ENCODE results near the gene PNPLA1. TPM values are rescaled to one million over a fixed set of nuclear protein-coding genes. Genes with fewer than 3 reads are reported as not detected.

PNPLA1 gene
- total RNA-seq, 1 donor, result under 0.01 TPM

DNA sequence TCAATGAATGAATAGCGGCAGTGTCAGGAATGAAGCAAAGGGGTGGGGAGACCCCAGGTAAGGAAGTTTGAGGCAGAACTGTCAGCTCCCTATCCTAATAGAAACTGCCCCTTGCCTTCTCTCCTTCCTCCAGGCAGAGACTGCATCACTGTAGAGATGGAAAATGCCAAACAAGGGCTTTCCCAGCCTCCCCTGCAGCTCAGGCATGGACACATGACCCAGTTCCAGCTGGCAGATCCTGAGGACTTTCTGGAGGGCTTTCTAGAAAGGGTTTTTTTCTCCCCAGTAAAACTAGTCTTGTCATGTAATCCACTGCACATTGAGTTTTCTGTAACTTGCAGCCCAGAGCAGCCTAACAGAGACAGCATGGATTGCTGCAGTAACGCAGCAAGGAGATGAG is 17.9 kb upstream of the PNPLA1 start:
- H3K4me2 ChIP-seq (ENCODE audit: insufficient read depth, low read length), result no peak overlapping the region
- no peak overlapping the region for H3K4me3 ChIP-seq (ENCODE audit: insufficient read depth, low read length)
- no peaks in the 10 kb centered on the region for H4K20me1 ChIP-seq (ENCODE audit: insufficient read depth, low read length)
- H3K27me3 ChIP-seq (ENCODE audit: insufficient read depth, low read length), result peaks cover 2% of the 10 kb centered on the region
- H3K36me3 ChIP-seq (ENCODE audit: insufficient read depth, low read length), result no peaks in the 10 kb centered on the region
- H3K79me2 ChIP-seq (ENCODE audit: insufficient read depth, low read length), result no peaks in the 10 kb centered on the region
- DNase-seq (ENCODE audit: insufficient read length, low spot score, missing footprints), result no peak
- H3K9me3 ChIP-seq (ENCODE audit: low read depth, low read length), result no peaks in the 10 kb centered on the region
- no peak overlapping the region for H3K27ac ChIP-seq (ENCODE audit: low read depth, low read length)
- no peak overlapping the region for H2AFZ ChIP-seq (ENCODE audit: low read length)
- peaks cover 15% of the 10 kb centered on the region for H3K4me1 ChIP-seq (ENCODE audit: insufficient read depth, low read length)
- no peak for TF ChIP-seq CTCF (IDR thresholded peaks at IDR 0.05; ENCODE audit: extremely low read depth, low read depth, low read length)

DNA sequence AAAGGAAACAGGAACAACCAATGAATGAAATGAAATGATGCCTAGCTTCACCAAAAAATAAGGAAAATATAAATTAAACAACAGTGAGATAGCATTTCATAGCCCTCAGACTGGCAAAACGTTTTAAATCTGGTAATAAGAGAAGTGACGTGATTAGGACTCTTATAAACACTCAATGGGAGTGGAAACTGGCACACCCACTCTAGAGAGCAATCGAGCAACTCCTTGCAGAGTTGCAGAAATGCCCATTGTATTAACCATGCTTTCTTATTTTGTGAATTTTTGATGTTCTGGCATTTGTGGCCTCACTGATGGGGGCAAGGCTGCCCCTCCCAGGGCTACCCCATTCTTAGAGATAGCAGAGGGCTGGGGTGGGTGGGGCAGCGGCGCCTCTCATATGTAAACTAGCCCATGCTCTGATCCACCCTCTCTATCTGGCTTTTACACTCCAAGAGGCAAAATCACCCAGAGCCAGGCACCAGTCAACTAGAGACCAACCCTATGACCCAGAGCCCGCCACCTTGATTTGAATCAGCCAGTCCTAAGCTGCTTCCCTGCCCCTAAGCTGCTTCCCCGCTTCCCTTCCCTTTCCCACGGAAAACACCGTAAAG is 6.4 kb upstream of the PNPLA1 start:
- Histone ChIP-seq H3K36me3 (ENCODE audit: insufficient read depth, low read length) (no peaks in the 10 kb centered on the region), H3K4me2 (ENCODE audit: insufficient read depth, low read length) (no peak overlapping the region), H4K20me1 (ENCODE audit: insufficient read depth, low read length) (no peaks in the 10 kb centered on the region), H3K4me1 (ENCODE audit: insufficient read depth, low read length) (no peaks in the 10 kb centered on the region), H3K27ac (ENCODE audit: low read depth, low read length) (no peak overlapping the region), H3K27me3 (ENCODE audit: insufficient read depth, low read length) (peaks cover 50% of the 10 kb centered on the region), H2AFZ (ENCODE audit: low read length) (no peak overlapping the region), H3K9me3 (ENCODE audit: low read depth, low read length) (peaks cover 2% of the 10 kb centered on the region), H3K79me2 (ENCODE audit: insufficient read depth, low read length) (no peaks in the 10 kb centered on the region), H3K4me3 (ENCODE audit: insufficient read depth, low read length) (no peak overlapping the region)
- TF ChIP-seq CTCF (IDR thresholded peaks at IDR 0.05; ENCODE audit: extremely low read depth, low read depth, low read length), result no peak
- DNase-seq (ENCODE audit: insufficient read length, low spot score, missing footprints), result no peak

GRCh38 chr6:36265744-36266143 is 4.1 kb upstream of the PNPLA1 start:
- Histone ChIP-seq H3K9me3 (ENCODE audit: low read depth, low read length) (peaks cover 2% of the 10 kb centered on the region), H3K4me1 (ENCODE audit: insufficient read depth, low read length) (no peaks in the 10 kb centered on the region), H3K4me2 (ENCODE audit: insufficient read depth, low read length) (no peak overlapping the region), H2AFZ (ENCODE audit: low read length) (no peak overlapping the region), H4K20me1 (ENCODE audit: insufficient read depth, low read length) (no peaks in the 10 kb centered on the region), H3K27me3 (ENCODE audit: insufficient read depth, low read length) (peaks cover 55% of the 10 kb centered on the region), H3K79me2 (ENCODE audit: insufficient read depth, low read length) (no peaks in the 10 kb centered on the region), H3K36me3 (ENCODE audit: insufficient read depth, low read length) (no peaks in the 10 kb centered on the region), H3K27ac (ENCODE audit: low read depth, low read length) (no peak overlapping the region), H3K4me3 (ENCODE audit: insufficient read depth, low read length) (no peak overlapping the region)
- DNase-seq (ENCODE audit: insufficient read length, low spot score, missing footprints), result no peak
- TF ChIP-seq CTCF (IDR thresholded peaks at IDR 0.05; ENCODE audit: extremely low read depth, low read depth, low read length), result no peak

DNA sequence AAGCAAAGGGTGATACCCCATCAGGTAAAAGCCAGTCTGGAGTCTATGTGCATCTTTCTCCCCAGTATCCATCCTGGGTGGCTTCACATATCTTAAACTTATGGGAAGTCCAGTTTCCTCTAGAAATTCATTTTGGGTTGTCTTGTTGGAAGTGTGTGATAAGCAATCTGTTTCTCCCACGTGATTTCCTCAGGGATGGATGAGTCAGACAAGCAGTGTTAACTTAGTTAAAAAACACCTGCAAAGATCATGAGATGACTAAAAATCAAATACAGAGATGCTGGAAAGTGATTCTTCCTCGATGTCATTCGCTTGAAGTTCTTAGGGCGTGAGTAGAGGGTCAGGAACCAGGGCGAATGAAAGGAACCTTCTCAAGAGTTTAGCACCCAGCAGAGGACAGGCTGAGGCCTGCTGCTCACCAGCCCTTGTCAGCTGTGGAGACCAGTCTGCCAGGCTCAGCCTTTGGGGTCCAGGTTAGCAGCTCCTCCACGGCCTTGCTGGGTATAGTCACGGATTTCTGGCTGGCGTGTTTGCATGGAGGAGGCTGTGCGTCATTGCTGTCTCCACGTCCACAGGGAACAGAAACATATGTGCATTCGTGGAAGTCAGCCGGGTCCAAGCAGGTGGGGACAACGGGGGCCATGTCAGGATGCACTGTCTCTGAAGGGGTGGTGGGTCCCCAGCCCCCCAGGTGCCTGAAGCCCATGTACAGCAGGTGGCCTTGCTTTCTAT is 2.8 kb upstream of the PNPLA1 start:
- no peaks in the 10 kb centered on the region for H3K4me1 ChIP-seq (ENCODE audit: insufficient read depth, low read length)
- no peaks in the 10 kb centered on the region for H3K36me3 ChIP-seq (ENCODE audit: insufficient read depth, low read length)
- DNase-seq (ENCODE audit: insufficient read length, low spot score, missing footprints), result no peak
- peaks cover 55% of the 10 kb centered on the region for H3K27me3 ChIP-seq (ENCODE audit: insufficient read depth, low read length)
- H3K9me3 ChIP-seq (ENCODE audit: low read depth, low read length), result peaks cover 2% of the 10 kb centered on the region
- H2AFZ ChIP-seq (ENCODE audit: low read length), result no peak overlapping the region
- TF ChIP-seq CTCF (IDR thresholded peaks at IDR 0.05; ENCODE audit: extremely low read depth, low read depth, low read length), result no peak
- no peaks in the 10 kb centered on the region for H4K20me1 ChIP-seq (ENCODE audit: insufficient read depth, low read length)
- H3K79me2 ChIP-seq (ENCODE audit: insufficient read depth, low read length), result no peaks in the 10 kb centered on the region
- no peak overlapping the region for H3K4me2 ChIP-seq (ENCODE audit: insufficient read depth, low read length)
- H3K27ac ChIP-seq (ENCODE audit: low read depth, low read length), result no peak overlapping the region
- no peak overlapping the region for H3K4me3 ChIP-seq (ENCODE audit: insufficient read depth, low read length)
